HG03442 (cell line): ENCODE results near the gene EFTUD2.

Experiments used
- ATAC-seq: cut with Tn5 transposase; IDR thresholded peaks from one replicate; pipeline ENCODE4 v1.9.1; 2021; ENCODE audit warnings: mild to moderate bottlenecking, moderate library complexity; ENCODE audit not compliant: unreplicated experiment

The EFTUD2 gene

GRCh38 chr17:44911133-44912001, 12.1 kb upstream of the EFTUD2 start:
- ATAC-seq: no peak

GRCh38 chr17:44910231-44911106, 11.2 kb upstream of the EFTUD2 start:
- ATAC-seq: no peak

- no peak for ATAC-seq
Observed at GRCh38 chr17:44909681-44910144, 10.5 kb upstream of the EFTUD2 start.

- no peak for ATAC-seq
Observed at GRCh38 chr17:44908761-44909326, 9.6 kb upstream of the EFTUD2 start.

DNA sequence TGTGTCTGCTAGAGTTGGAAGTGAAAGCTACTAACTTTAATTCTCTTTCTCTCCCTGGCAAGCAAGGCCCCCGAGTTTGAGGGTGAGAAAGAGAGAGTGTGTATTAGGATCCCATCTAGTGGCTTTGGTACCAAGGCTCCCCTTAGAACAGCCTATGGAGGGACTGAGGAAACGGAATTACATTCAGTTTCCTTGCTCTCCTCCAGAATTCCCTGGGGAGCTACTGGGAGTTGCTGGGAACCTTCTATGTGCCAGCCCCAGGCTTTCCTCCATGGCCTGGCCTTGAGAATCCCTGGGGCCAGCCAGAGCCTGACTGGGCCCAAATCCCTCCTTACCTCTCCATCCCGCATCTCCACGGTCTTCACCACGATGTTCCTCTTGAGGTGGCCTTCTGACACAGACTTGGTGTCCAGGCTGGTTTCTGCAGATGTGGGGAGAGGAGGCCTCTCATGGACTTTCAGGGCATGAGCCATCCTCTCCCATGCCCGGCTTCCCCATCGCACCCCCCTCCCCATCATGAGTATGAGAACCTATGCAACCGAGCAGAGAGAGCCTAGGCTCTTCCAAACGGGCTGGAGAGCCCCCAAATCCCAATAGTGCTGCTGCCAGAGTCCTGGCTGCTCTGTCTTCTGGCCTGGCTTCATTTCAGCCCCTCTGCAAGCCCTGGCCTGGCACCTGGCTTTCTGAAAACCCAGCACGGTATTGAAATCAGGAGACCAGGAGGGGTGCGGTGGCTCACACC, 8.7 kb upstream of the EFTUD2 start:
- no peak for ATAC-seq

DNA sequence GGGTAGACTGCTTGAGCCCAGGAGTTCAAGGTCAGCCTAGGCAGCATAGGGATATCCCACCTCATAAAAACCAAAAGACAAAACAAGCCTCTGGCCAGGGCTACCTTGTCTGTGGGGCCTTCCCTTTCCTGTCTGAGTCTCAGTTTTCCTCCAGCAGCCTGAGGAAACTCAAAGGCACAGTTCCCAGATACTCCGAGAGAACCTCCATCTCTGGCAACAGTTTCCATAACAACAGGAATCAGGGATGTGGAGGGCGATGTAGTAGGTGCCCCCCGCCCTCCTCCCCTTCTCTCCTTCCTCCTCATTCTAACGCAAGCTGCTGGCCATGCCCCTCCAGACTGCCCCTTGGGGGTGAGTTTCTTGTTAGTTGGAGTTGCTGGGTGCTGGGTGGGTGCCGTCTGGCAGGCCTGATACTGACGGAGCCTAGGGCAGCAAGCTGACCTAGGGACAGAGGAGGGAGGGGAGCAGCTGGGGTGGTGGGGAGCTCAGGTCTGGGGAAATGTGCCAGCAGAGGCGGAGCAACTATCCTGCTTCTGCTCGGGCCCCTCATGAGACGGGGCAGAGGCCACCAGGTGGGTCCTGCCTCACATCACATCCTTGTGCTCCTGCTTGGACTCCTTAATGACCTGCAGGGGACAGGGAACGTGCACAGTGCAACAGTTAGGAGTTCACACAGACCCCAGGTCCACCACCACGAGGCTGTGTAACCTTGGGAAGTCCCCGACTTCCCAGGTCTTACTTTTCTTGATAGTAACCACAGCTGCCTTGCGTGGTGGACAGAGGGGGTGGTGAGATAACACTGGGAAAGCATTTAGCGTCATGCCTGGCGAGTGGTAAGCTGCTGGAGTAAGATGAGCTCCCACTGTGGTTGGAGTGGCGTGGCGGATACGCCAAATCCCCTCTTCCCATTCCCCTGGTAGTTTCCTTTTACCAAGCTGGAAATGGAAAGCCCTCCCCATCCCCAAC, 7.8 kb upstream of the EFTUD2 start:
- ATAC-seq: no peak

- ATAC-seq: no peak
Observed at GRCh38 chr17:44906010-44906646, 6.9 kb upstream of the EFTUD2 start.

GRCh38 chr17:44905006-44906000, 6.1 kb upstream of the EFTUD2 start:
- no peak for ATAC-seq

DNA sequence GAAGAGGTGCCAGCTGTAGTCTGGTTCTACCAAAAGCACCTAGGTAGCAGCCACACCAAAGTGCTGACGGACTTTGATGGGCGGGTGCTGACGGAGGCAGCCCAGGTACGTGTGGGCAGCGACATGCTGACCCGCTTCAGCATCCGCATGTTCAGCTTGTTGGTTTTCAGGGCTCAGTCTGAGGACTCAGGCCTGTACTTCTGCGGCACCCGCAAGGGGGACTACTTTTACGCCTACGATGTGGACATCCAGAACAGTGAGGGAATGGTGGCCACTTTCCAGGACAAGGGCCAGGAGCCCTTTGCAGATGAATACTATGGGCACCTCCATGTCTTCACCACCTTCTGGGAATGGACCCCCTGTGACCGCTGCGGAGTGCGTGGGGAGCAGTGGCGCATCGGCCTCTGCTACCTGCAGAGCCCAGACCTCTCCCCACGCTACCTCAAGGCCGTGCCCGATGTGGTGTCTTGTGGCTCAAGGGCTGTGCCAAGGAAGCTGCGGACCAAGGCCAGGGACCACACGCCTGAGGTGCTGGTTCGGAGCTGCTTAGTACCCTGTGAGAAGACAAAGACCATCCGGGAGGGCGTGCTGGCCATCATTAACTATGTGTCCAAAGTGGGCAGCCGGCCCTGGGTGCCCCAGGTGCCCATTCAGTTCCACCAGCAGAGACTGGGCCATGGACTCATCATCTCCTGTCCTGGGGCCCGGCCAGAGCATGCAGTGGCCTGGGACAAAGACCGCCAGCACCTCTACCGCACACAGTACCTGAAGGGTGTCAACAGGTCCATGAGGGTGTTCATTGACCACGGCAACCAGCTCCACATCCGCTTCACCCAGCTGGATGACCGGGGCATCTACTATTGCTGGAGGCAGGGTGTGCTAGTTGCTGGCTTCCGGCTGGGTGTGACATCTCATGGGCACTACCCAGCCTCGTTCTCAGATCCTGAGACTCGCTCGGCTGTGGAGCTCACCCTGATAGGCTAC, 5.0 kb upstream of the EFTUD2 start:
- ATAC-seq: no peak

- ATAC-seq: no peak
Observed at GRCh38 chr17:44903012-44903685, 3.9 kb upstream of the EFTUD2 start.

GRCh38 chr17:44902135-44902760, 3.0 kb upstream of the EFTUD2 start:
- ATAC-seq: no peak

DNA sequence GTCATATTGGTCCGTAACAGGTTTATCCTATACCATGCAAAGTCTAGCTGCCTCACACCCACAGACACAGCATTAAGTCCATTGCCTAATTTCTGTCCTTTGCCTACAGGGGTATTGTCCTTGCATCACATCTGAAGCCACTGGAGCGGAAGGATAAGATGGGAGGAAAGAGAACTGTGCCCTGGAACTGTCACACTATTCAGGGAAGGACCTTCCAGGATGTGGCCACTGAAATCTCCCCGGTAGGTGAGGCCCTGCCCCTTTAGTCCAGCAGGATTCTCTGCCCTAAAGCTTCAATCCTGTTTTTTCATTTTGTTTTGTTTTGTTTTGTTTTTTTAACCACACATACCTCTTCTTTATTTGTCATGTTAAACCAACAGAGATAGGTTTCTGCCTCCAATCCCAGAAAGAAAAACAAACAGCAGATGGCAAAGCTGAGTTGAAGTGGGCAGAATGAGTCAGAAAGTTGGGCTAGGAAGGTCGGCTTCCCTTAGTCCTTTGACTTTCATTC, 2.2 kb upstream of the EFTUD2 start:
- ATAC-seq: no peak

DNA sequence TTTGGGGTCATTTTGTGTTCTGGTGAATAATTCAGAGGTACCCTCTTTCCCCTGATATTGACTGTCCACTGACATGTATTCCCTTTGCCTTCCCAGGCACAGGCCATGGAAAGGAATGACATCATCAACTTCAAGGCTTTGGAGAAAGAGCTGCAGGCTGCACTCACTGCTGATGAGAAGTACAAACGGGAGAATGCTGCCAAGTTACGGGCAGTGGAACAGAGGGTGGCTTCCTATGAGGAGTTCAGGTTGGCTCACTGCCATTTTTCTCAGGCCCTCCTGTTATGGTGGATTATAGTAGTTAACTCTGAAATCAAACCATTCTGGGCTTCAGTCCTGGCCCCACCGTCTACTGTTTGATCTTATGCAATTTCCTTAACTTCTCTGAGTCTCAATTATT, 1.6 kb upstream of the EFTUD2 start:
- ATAC-seq: no peak

DNA sequence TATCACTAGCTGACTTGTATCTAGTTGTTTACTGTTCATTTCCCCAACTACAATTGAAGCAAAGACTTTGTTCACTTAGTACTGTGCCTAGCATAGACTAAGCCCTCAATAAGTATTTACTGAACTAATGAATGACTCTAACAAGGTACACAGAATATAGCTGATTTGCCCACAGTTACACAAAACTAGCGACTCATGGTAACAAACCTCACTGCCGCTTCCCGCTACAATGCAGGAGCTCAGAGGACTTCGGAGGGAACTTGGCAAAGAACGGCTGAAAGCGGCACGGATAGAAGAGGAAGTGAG, 524 bp downstream of the EFTUD2 start:
- no peak for ATAC-seq

GRCh38 chr17:44894642-44895041, 4.6 kb downstream of the EFTUD2 start:
- ATAC-seq: no peak

DNA sequence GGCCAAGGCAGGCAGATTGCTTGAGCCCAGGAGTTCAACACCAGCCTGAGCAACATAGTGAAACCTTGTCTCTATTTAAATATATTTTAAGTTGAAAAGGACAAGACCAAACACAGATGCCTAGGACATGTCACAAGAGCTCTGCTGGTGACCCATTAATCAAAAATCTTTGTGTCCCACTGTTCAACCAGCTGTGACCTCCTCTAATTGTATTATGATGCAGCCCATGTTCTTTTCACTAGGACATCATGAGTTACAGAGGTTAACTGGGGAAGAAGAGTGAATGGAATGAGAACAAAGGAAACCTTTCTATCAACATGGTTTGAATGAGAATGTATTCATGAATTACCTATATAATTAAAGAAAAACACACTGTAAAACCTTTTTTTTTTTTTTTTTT, 7.0 kb downstream of the EFTUD2 start:
- no peak for ATAC-seq
